HG03103 (cell line): ENCODE data around the gene IPO9.

Experiments used
- ATAC-seq: cut with Tn5 transposase; IDR thresholded peaks from one replicate; pipeline ENCODE4 v1.9.1; 2021; ENCODE audit warnings: low read depth; ENCODE audit not compliant: unreplicated experiment

IPO9 gene

DNA sequence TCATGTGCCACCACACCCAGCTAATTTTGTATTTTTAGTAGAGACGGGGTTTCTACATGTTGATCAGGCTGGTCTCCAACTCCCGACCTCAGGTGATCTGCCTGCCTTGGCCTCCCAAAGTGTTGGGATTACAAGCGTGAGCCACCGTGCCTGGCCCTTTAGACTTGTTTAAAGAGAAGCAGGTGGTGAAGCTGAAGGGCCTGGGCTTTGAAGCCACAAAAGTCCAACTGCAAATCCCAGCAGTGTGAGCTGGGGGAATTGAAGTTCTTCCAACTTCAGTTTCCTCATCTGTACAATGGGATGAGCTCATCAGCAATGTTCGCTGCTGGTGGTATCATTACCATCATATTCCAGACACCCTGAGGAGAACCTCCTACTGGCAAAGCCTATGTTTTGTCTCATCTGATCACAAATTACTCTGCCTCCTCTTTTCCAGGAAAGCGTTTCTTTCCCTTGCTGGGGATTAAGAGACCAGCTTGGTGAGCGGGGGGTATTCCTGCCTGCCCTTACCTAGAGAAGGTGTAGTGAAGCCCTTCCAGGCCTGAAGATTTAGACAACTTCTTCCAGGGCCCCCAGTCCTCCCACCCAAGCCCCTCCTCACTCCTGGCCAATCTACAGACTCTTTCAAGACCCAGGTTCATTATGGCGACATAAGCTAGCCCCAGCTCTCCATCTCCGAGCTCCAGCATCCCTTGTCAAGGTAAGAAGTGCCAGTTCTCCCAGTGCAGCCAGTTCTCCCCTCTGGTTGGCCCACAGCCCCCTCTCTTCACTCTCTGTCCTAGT is 57.3 kb downstream of the IPO9 start:
- ATAC-seq, result no peak

GRCh38 chr1:201887116-201887866 is 58.3 kb downstream of the IPO9 start:
- no peak for ATAC-seq

GRCh38 chr1:201888282-201889089 is 59.5 kb downstream of the IPO9 start, which contains the start of gene SHISA4:
SHISA4 (plus strand) TSS chr1:201888898; CDS start chr1:201888995, 97 bp downstream.
- no peak for ATAC-seq

GRCh38 chr1:201889090-201889968 is 60.4 kb downstream of the IPO9 start:
- ATAC-seq, result no peak

DNA sequence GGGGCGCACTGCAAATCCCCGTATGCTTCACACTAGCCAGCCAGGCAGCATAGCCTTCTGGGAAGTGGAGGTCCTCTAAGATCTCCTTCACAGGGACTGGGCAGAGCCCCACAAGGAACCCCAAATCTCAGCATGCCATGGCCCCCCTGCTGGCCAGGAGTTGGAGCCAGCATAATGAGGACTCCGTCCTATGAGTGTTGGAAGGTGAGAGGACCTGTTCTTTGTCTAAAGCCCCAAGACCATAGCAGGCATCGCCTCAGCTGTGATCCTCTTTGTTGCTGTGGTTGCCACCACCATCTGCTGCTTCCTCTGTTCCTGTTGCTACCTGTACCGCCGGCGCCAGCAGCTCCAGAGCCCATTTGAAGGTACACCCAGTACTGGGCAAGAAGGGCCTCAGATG is 61.3 kb downstream of the IPO9 start:
- ATAC-seq, result no peak

- no peak for ATAC-seq
Measured at GRCh38 chr1:201890806-201891450, 62.0 kb downstream of the IPO9 start.

- no peak for ATAC-seq
Measured at GRCh38 chr1:201891451-201892045, 62.6 kb downstream of the IPO9 start.

- ATAC-seq, result no peak
Measured at GRCh38 chr1:201892211-201892610, 63.3 kb downstream of the IPO9 start.

DNA sequence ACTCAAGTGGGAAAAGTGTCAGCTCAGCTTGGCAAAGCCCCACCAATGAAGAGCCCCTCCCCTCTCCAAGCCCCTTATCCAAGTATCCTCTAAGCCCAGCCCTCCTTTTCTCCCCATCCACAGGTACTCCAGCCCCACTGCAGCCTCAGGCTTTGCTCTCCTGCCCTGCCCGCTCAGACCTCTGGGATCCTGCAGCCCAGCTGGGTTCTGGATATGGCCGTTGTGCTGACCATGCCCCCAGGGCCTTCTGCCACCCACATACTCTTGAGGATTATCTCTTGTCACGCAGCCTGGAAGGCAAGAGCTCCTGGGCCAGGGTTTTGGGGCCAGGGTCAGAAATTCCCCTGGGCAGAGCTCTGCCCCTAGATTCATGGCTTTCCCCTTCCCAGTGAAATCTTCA is 64.5 kb downstream of the IPO9 start:
- no peak for ATAC-seq

- ATAC-seq, result no peak
Measured at GRCh38 chr1:201894343-201895119, 65.6 kb downstream of the IPO9 start.

DNA sequence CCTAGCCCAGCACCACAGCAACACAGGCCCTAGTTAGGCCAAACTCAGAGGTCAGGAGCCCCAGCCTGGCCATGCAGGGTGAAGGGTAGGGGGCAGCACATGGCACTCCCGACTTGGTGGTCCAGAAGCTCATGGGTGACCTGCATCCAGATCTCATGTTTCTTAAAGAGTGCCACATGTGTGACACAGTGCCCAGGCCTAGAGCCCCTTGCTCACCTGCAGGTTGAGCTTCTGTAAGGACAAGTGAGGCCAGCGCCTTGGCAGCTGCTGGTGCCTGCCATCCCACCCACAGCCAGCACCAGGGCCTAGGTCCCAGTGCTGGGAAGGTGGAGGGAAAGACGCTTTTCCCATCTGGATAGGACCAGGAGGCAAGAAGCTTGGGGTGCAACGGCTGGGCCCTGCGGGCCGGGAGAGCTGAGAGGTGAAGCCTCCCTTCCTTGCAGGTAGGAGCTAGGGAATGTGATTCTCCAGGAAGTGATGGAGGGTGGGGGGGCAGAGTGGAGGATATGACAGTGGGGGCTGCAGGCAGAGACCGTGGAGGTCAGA is 66.2 kb downstream of the IPO9 start:
- ATAC-seq, result no peak

DNA sequence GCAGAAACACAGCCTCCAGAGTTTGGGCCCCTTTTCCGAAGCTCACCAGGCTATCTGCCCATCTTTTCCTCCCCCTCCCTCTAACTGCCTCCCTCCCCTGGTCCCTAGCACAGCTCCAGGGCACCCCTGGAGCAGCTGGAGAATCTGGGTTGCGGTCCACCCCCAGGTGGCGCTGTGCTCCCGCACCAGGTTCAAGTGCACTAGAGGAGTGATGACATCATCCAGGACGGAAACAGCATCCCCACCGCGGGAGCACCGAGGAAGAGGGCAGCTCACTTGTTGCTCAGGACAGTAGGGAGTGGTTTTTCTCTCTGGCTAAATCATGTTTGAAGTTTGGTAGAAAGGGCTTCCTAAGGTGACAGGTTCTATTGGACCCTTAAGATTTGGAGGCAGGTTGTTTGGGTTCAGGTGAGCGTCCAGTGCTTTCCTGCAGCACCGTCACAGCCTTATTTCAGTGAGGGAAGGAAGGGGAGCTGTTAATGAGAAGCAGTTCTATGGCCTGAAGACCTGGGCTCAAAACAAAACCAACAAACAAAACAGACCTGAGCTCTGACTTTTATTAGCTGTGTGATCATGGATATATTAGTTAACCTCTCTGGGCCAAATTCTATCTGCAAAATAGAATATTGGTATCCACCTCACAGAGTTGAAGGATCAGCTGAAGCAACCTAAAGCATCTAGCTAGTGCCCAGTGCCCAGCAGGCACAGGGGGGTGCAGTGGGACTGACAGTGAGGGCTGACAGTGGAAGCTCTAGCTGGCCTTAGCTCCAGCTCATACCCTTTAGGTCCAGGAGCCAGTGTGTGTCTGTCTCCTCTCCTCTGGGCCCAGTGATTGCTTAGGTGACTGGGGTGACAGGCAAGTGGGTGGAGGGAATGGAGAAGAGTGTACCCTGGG is 67.2 kb downstream of the IPO9 start:
- ATAC-seq, result peak; percentile 79

DNA sequence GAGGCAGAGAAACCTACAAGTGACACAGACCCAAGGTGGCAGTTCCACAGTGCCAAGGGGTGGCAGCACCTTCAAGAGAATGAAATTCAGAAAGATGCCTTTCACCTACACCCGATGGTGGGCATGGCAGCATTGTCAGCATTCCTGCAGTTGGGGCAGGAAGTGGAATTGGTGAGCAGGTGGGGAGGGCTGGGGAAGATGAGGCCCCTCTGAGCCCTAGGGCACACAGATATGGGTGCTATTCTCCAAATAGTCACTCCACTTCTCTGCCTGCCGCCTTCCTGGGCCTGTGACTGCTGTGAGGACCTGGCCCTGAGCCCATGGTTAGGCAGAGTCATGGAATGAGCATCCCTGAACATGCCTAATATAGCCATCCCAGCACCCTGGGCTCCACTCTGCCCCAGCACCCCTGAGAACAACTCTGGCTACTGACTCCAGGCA is 68.0 kb downstream of the IPO9 start:
- ATAC-seq, result no peak

GRCh38 chr1:201898240-201898894 is 69.4 kb downstream of the IPO9 start:
- no peak for ATAC-seq

GRCh38 chr1:201898992-201899391 is 70.0 kb downstream of the IPO9 start:
- no peak for ATAC-seq

GRCh38 chr1:201899683-201900429 is 70.9 kb downstream of the IPO9 start:
- ATAC-seq, result no peak
